ENCODE measurements around the gene C19orf67. TPM values are rescaled to one million over a fixed set of nuclear protein-coding genes. Genes with fewer than 3 reads are reported as not detected.

C19orf67 gene
- total and polyA plus RNA-seq, 2 experiments from 2014 or later = not detected

- TF ChIP-seq POLR2AphosphoS5 (IDR thresholded peaks at IDR 0.05; ENCODE audit: low read depth) = no peak
- no peak for TF ChIP-seq STAT1 (IDR thresholded peaks at IDR 0.05; ENCODE audit: unreplicated experiment)
- TF ChIP-seq ZNF114 (CRISPR knock-in tag; IDR thresholded peaks at IDR 0.05) = no peak
- TF ChIP-seq, protein P1, sequence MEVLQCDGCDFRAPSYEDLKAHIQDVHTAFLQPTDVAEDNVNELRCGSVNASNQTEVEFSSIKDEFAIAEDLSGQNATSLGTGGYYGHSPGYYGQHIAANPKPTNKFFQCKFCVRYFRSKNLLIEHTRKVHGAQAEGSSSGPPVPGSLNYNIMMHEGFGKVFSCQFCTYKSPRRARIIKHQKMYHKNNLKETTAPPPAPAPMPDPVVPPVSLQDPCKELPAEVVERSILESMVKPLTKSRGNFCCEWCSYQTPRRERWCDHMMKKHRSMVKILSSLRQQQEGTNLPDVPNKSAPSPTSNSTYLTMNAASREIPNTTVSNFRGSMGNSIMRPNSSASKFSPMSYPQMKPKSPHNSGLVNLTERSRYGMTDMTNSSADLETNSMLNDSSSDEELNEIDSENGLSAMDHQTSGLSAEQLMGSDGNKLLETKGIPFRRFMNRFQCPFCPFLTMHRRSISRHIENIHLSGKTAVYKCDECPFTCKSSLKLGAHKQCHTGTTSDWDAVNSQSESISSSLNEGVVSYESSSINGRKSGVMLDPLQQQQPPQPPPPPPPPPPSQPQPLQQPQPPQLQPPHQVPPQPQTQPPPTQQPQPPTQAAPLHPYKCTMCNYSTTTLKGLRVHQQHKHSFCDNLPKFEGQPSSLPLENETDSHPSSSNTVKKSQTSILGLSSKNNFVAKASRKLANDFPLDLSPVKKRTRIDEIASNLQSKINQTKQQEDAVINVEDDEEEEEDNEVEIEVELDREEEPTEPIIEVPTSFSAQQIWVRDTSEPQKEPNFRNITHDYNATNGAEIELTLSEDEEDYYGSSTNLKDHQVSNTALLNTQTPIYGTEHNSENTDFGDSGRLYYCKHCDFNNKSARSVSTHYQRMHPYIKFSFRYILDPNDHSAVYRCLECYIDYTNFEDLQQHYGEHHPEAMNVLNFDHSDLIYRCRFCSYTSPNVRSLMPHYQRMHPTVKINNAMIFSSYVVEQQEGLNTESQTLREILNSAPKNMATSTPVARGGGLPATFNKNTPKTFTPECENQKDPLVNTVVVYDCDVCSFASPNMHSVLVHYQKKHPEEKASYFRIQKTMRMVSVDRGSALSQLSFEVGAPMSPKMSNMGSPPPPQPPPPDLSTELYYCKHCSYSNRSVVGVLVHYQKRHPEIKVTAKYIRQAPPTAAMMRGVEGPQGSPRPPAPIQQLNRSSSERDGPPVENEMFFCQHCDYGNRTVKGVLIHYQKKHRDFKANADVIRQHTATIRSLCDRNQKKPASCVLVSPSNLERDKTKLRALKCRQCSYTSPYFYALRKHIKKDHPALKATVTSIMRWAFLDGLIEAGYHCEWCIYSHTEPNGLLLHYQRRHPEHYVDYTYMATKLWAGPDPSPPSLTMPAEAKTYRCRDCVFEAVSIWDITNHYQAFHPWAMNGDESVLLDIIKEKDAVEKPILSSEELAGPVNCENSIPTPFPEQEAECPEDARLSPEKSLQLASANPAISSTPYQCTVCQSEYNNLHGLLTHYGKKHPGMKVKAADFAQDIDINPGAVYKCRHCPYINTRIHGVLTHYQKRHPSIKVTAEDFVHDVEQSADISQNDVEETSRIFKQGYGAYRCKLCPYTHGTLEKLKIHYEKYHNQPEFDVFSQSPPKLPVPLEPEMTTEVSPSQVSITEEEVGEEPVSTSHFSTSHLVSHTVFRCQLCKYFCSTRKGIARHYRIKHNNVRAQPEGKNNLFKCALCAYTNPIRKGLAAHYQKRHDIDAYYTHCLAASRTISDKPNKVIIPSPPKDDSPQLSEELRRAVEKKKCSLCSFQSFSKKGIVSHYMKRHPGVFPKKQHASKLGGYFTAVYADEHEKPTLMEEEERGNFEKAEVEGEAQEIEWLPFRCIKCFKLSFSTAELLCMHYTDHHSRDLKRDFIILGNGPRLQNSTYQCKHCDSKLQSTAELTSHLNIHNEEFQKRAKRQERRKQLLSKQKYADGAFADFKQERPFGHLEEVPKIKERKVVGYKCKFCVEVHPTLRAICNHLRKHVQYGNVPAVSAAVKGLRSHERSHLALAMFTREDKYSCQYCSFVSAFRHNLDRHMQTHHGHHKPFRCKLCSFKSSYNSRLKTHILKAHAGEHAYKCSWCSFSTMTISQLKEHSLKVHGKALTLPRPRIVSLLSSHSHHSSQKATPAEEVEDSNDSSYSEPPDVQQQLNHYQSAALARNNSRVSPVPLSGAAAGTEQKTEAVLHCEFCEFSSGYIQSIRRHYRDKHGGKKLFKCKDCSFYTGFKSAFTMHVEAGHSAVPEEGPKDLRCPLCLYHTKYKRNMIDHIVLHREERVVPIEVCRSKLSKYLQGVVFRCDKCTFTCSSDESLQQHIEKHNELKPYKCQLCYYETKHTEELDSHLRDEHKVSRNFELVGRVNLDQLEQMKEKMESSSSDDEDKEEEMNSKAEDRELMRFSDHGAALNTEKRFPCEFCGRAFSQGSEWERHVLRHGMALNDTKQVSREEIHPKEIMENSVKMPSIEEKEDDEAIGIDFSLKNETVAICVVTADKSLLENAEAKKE (CRISPR knock-in tag; IDR thresholded peaks at IDR 0.05) = no peak
- TF ChIP-seq, protein P2, sequence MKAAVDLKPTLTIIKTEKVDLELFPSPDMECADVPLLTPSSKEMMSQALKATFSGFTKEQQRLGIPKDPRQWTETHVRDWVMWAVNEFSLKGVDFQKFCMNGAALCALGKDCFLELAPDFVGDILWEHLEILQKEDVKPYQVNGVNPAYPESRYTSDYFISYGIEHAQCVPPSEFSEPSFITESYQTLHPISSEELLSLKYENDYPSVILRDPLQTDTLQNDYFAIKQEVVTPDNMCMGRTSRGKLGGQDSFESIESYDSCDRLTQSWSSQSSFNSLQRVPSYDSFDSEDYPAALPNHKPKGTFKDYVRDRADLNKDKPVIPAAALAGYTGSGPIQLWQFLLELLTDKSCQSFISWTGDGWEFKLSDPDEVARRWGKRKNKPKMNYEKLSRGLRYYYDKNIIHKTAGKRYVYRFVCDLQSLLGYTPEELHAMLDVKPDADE (IDR thresholded peaks at IDR 0.05) = no peak
- no peak for TF ChIP-seq NANOG (IDR thresholded peaks at IDR 0.05; ENCODE audit: borderline replicate concordance)
Measured at GRCh38 chr19:14116525-14116917, 30.9 kb upstream of the C19orf67 start (continued).

- DNase-seq (ENCODE audit: low spot score) = no peak
- Histone ChIP-seq H3K79me2 (replicated peaks; ENCODE audit: insufficient read depth) (peaks cover 17% of the 10 kb centered on the region), H3K4me3 (no peak overlapping the region), H3K9me2 (ENCODE audit: insufficient read depth) (no peaks in the 10 kb centered on the region), H3K36me3 (ENCODE audit: insufficient read depth) (no peaks in the 10 kb centered on the region; the same call in 1 of the 2 replicates), H3K4me2 (no peak overlapping the region), H3F3A (replicated peaks; ENCODE audit: low read depth) (peaks cover 29% of the 10 kb centered on the region), H2AFZ (no peak overlapping the region), H4K20me1 (replicated peaks; ENCODE audit: insufficient read depth) (peaks cover 12% of the 10 kb centered on the region), H3K27ac (ENCODE audit: low read depth) (no peak overlapping the region), H3K4me1 (ENCODE audit: insufficient read depth) (peaks cover 51% of the 10 kb centered on the region), H3K27me3 (ENCODE audit: insufficient read depth) (no peaks in the 10 kb centered on the region)
- peaks cover 14% of the 10 kb centered on the region for H3K27me3 Mint-ChIP-seq (ENCODE audit: insufficient read depth, low read depth, poor library complexity)
- no peaks in the 10 kb centered on the region; the same call in 2 of the 3 replicates for H3K9me3 Mint-ChIP-seq
- H3K27ac Mint-ChIP-seq = no peak overlapping the region
- H3K36me3 Mint-ChIP-seq (ENCODE audit: low read depth) = peaks cover 8% of the 10 kb centered on the region
- H3K4me3 Mint-ChIP-seq = peak overlapping the region; percentile 82
- H3K4me1 Mint-ChIP-seq = peaks cover 46% of the 10 kb centered on the region
- ATAC-seq = no peak
- no peak for TF ChIP-seq CTCF (conservative IDR thresholded peaks at IDR 0.05; ENCODE audit: low read depth in 2 of 2)
- TF ChIP-seq JUNB (IDR thresholded peaks at IDR 0.05; ENCODE audit: unreplicated experiment) = no peak
- no peak for TF ChIP-seq CREB1 (CRISPR knock-in tag; IDR thresholded peaks at IDR 0.05; ENCODE audit: low read depth)
- TF ChIP-seq STAT1 (IDR thresholded peaks at IDR 0.05; ENCODE audit: unreplicated experiment) = no peak
- TF ChIP-seq EZH2phosphoT487 (IDR thresholded peaks at IDR 0.05; ENCODE audit: unreplicated experiment) = no peak
- no peak for TF ChIP-seq REST (IDR thresholded peaks at IDR 0.05; ENCODE audit: unreplicated experiment)
- TF ChIP-seq ZNF331 (CRISPR knock-in tag; IDR thresholded peaks at IDR 0.05; ENCODE audit: low read depth) = no peak
- no peak for TF ChIP-seq NANOG (IDR thresholded peaks at IDR 0.05; ENCODE audit: borderline replicate concordance)
- no peak for TF ChIP-seq POLR2AphosphoS5 (IDR thresholded peaks at IDR 0.05; ENCODE audit: low read depth)
- TF ChIP-seq ZNF114 (CRISPR knock-in tag; IDR thresholded peaks at IDR 0.05) = no peak
Measured at GRCh38 chr19:14115756-14116155, 30.2 kb upstream of the C19orf67 start.
